PC-3 (cell line): ENCODE data around the gene ZDHHC24. TPM values are rescaled to one million over a fixed set of nuclear protein-coding genes. Genes with fewer than 3 reads are reported as not detected.

Experiments
- ATAC-seq: fragments of 200-7000 bp; cut with Tn5 transposase; 2 replicates; pipeline ENCODE4 v1.9.1; 2020; ENCODE audit warnings: mild to moderate bottlenecking, moderate library complexity
- BruUV-seq: library from RNA; stranded (reverse); fragments of 400-500 nt; replicated peaks from 2 replicates; lab custom pipeline; 2021; lab: Mats Ljungman, UMichigan
- CTCF ChIA-PET: fragments of 300-600 bp; sonication (Branson Sonifier 250); formaldehyde crosslinking; loops from one replicate; lab custom pipeline; 2022; ENCODE audit warnings: antibody characterized with exemption; lab: Charles Lee
- POLR2A ChIA-PET: fragments of 300-600 bp; sonication (Branson Sonifier 250); formaldehyde crosslinking; loops from one replicate; lab custom pipeline; 2022; ENCODE audit warnings: antibody characterized with exemption; ENCODE audit not compliant: unreplicated experiment; lab: Charles Lee
- DNase-seq: peaks from one replicate; pipeline ENCODE4 v3.0.0-alpha.2; 2015
- H2AFZ ChIP-seq: fragments of 300-600 bp; sonication (generic); 2 replicates; pipeline ENCODE4 v1.6.0; 2016; ENCODE audit warnings: antibody characterized with exemption, low read length
- H3F3A ChIP-seq: fragments of 300-600 bp; sonication (generic); one replicate; pipeline ENCODE4 v1.6.0; 2017; ENCODE audit warnings: antibody characterized with exemption, low read length, control low read depth, mild to moderate bottlenecking; ENCODE audit not compliant: unreplicated experiment
- H3K27ac ChIP-seq: fragments of 300-600 bp; sonication (generic); 2 replicates; pipeline ENCODE4 v1.5.1; 2016; ENCODE audit warnings: mild to moderate bottlenecking, low read length
- H3K27me3 ChIP-seq: fragments of 300-600 bp; sonication (generic); 2 replicates; pipeline ENCODE4 v1.6.1; 2016; ENCODE audit warnings: low read length, mixed read lengths
- H3K36me3 ChIP-seq: fragments of 300-600 bp; sonication (generic); 2 replicates; pipeline ENCODE4 v1.6.1; 2016; ENCODE audit warnings: low read depth, mixed run types, low read length, mixed read lengths
- H3K4me1 ChIP-seq: fragments of 300-600 bp; sonication (generic); 2 replicates; pipeline ENCODE4 v1.5.1; 2016; ENCODE audit warnings: low read length; ENCODE audit not compliant: insufficient read depth
- H3K4me2 ChIP-seq: fragments of 300-600 bp; sonication (generic); 2 replicates; pipeline ENCODE4 v1.6.0; 2016; ENCODE audit warnings: low read length
- H3K4me3 ChIP-seq: fragments of 300-600 bp; sonication (generic); 2 replicates; pipeline ENCODE4 v1.5.1; 2016; ENCODE audit warnings: mild to moderate bottlenecking, low read length, mixed read lengths
- H3K79me2 ChIP-seq: fragments of 300-600 bp; sonication (generic); 2 replicates; pipeline ENCODE4 v1.6.1; 2017; ENCODE audit warnings: low read length, mixed read lengths
- H3K9ac ChIP-seq: fragments of 300-600 bp; sonication (generic); 2 replicates; pipeline ENCODE4 v1.6.0; 2016; ENCODE audit warnings: mild to moderate bottlenecking, low read length
- H3K9me2 ChIP-seq: fragments of 300-600 bp; sonication (generic); replicated peaks from 2 replicates; pipeline ENCODE4 v1.6.1; 2016; ENCODE audit warnings: mixed run types, low read length, mixed read lengths
- H3K9me3 ChIP-seq: fragments of 300-600 bp; sonication (generic); 2 replicates; pipeline ENCODE4 v1.6.1; 2016; ENCODE audit warnings: low read length, mixed read lengths
- H4K20me1 ChIP-seq: fragments of 300-600 bp; sonication (generic); 2 replicates; pipeline ENCODE4 v1.6.1; 2016; ENCODE audit warnings: low read length, mixed read lengths
- EZH2 ChIP-seq: fragments of 300-600 bp; sonication (generic); IDR thresholded peaks from one replicate; pipeline ENCODE4 v1.6.1; 2017; ENCODE audit warnings: antibody characterized with exemption, mild to moderate bottlenecking, low read length; ENCODE audit not compliant: unreplicated experiment
- EZH2phosphoT487 ChIP-seq: fragments of 300-600 bp; sonication (generic); IDR thresholded peaks from 2 replicates; pipeline ENCODE4 v1.6.1; 2018; ENCODE audit warnings: mild to moderate bottlenecking, antibody characterized with exemption, low read length, borderline replicate concordance
- intact Hi-C: fragments of 100-400 bp; cut with micrococcal nuclease; formaldehyde crosslinking; loops from 2 replicates; pipeline ENCODE4 v1.9.0; 2023
- total RNA-seq: library from RNA; depleted of rRNA; stranded (reverse); fragments of >200 nt; gene quantifications from 2 replicates; pipeline ENCODE4 v1.2.3, GENCODE V29; 2014
- TF ChIP-seq, protein P1 (sequence below): fragments of 300-600 bp; sonication (generic); conservative IDR thresholded peaks from 2 replicates; pipeline ENCODE4 v1.5.1; 2017; ENCODE audit warnings: antibody characterized with exemption, low read depth, mild to moderate bottlenecking, low read length

ZDHHC24 gene
- total RNA-seq, 1 experiment from 2014 or later = 15.1 TPM

DNA sequence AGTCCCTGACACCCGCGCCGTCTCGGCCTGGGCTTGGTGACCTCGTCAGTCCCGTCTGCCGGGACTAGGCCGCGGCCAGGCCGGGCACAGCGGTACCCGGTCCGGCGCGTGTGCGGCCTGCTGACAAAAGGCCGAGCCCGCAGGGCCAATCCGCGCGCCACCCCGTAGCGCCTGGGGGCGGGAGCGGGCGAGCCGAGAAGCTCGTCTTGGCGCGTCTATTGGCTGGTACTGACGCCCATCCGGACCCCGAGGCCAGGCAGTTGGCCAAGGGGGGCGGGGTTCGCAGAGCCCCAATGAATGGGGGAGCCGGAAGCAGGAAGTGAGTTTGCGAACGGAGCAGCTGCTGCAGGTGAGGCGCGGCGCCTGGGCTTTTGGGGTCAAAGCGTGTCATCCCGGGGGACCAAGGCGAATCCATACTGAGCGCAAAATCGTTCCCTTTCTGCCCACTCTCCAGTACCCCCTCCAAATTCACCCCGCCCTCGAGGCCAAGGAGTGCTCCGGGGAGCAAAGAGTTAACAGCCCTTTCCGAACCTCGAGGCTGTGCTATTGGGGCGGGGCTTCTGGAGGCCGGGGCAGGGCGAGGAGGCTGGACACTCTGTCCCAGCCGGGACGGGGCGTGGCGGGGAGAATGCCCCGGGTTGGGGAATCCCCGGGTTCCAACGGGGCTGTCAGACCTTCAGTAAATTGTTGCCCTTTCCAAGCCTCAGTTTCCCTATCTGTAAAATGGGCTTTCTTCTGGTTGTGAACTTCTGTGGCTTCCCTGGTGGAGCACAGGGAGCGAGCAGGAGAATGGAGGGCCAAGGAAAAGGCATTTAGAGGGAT, 65.5 kb downstream of the ZDHHC24 start, which contains the start of gene DPP3:
Gene DPP3, plus strand, starts transcription at position 318 of the 822 bp plus-strand sequence. CDS start 1,767 bp downstream, outside the sequence.
- H3K79me2 ChIP-seq = peaks cover 14% of the 10 kb centered on the region
- peak within 1 kb of the TSS; percentile 69 for H2AFZ ChIP-seq
- H3K9me3 ChIP-seq = no peaks in the 10 kb centered on the region
- TF ChIP-seq, protein P1, sequence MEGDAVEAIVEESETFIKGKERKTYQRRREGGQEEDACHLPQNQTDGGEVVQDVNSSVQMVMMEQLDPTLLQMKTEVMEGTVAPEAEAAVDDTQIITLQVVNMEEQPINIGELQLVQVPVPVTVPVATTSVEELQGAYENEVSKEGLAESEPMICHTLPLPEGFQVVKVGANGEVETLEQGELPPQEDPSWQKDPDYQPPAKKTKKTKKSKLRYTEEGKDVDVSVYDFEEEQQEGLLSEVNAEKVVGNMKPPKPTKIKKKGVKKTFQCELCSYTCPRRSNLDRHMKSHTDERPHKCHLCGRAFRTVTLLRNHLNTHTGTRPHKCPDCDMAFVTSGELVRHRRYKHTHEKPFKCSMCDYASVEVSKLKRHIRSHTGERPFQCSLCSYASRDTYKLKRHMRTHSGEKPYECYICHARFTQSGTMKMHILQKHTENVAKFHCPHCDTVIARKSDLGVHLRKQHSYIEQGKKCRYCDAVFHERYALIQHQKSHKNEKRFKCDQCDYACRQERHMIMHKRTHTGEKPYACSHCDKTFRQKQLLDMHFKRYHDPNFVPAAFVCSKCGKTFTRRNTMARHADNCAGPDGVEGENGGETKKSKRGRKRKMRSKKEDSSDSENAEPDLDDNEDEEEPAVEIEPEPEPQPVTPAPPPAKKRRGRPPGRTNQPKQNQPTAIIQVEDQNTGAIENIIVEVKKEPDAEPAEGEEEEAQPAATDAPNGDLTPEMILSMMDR = no peak
- TF ChIP-seq EZH2 (no peak), EZH2phosphoT487 (no peak)
- intact Hi-C loops = loop anchor here (1.0 kb wide), 1 partner anchor 41 kb away; no protein-coding TSS in a partner anchor
- BruUV-seq = TSS peak; percentile 57
- H3K9ac ChIP-seq = peak within 1 kb of the TSS; percentile 78
- H3K27me3 ChIP-seq = no peaks in the 10 kb centered on the region
- no peaks in the 10 kb centered on the region for H3K9me2 ChIP-seq
- no peaks in the 10 kb centered on the region for H4K20me1 ChIP-seq
- CTCF ChIA-PET = interaction anchor here (0.5 to 1.4 kb wide), 8 partner anchors 9 to 198 kb away, joined by 3 to 18 read pairs (median 4); partner anchors contain the start of genes BBS1, MRPL11, PELI3 and RBM4B
- H3K4me1 ChIP-seq = peaks cover 14% of the 10 kb centered on the region
- H3K4me2 ChIP-seq = peak within 1 kb of the TSS; percentile 87
- peak within 1 kb of the TSS; percentile 53 for H3K27ac ChIP-seq
- H3F3A ChIP-seq = no peaks in the 10 kb centered on the region
- POLR2A ChIA-PET = interaction anchor here (0.6 to 1.4 kb wide), 9 partner anchors 11 to 590 kb away, joined by 3 to 15 read pairs (median 4); partner anchors contain the start of genes MRPL11, PELI3, RBM4 and YIF1A
- peak within 1 kb of the TSS; percentile 78 for H3K4me3 ChIP-seq
- DNase-seq (peak; percentile 99), ATAC-seq (peak; percentile 89)
- H3K36me3 ChIP-seq = 0 out of 2 replicates have a peak, but pooled peaks cover under 1% of the 10 kb centered on the region

DNA sequence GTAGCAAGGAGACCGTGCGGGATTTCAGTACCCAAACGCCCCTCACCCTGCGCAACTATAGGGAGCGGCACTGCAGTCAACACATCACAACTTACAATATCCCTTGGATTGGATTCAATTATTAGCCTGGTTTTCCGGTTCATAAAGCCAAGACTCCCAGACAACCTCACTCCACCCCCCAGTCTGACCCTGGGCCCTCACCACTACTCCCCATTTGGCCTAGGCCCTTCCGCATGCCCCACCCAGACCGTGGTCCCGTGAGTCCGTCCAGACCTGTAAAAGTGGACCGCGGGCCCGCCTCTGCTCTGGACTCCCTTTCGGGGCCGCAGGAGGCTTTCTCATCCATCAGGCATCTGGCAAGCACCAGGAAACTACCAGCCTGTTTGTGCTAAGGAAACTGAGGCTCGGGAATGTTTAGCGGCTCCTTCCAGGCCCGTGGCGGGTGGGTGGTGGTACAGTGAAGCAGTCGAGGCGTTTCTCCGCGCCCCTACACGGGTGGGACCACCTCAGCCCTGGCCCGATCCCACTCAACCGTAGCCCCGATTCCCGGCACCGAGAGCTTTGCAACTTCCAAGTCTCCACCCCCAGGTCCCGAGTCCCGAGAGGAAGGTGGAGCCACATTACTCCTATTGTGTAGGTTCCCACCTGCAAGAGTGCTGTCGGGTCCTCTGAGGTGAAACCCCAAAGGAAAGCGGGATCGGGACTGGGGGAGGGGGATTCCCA, 66.3 kb downstream of the ZDHHC24 start:
- CTCF ChIA-PET = interaction anchor here (1.0 to 1.4 kb wide), 4 partner anchors 13 to 199 kb away, joined by 4 to 18 read pairs (median 7); partner anchors contain the start of genes MRPL11, PELI3 and RBM4B
- Histone ChIP-seq H3K4me3 (peak overlapping the region; percentile 78), H3K9me2 (no peaks in the 10 kb centered on the region), H3K27me3 (no peaks in the 10 kb centered on the region), H3K36me3 (no peaks in the 10 kb centered on the region), H3K79me2 (peaks cover 14% of the 10 kb centered on the region), H3K27ac (peak overlapping the region; percentile 41), H3K4me1 (peaks cover 14% of the 10 kb centered on the region), H4K20me1 (no peaks in the 10 kb centered on the region), H3K9ac (peak overlapping the region; percentile 78), H3K4me2 (peak overlapping the region; percentile 87), H2AFZ (peak overlapping the region; percentile 69), H3K9me3 (no peaks in the 10 kb centered on the region), H3F3A (no peaks in the 10 kb centered on the region)
- BruUV-seq = TSS peak; percentile 86
- DNase-seq = peak; percentile 36
- TF ChIP-seq EZH2 = no peak
- no peak for TF ChIP-seq EZH2phosphoT487
- TF ChIP-seq, protein P1 = no peak
- intact Hi-C loops = loop anchor here (1.0 kb wide), 2 partner anchors 40 to 71 kb away; no protein-coding TSS in a partner anchor
- POLR2A ChIA-PET = interaction anchor here (1.1 to 1.4 kb wide), 2 partner anchors 13 to 67 kb away, joined by 3 to 15 read pairs; partner anchors contain the start of genes PELI3 and ZDHHC24
- peak; percentile 55 for ATAC-seq
